Measurements from ENCODE around the gene AVL9.
A peak's percentile ranks its signal among the peaks of the same experiment; 100 is the strongest.
"Not testable (repeated sequence)": the region's sequence is repeated elsewhere in the genome, so short reads cannot be mapped to it uniquely, and the experiment has no call there.

The AVL9 gene

GRCh38 chr7:32490127-32490796 is 5.0 kb upstream of the AVL9 start, which contains the start of gene LSM5:
TSS of gene LSM5 (minus strand) at chr7:32490380. CDS start at chr7:32490365, 15 bp downstream.
- peak; percentile 76 for DNase-seq (ENCODE audit: low spot score)
- in situ Hi-C loops (cut with MboI; ENCODE audit: low pct_unique_long_range_greater_than_20kb, low sequenced_read_pairs, unreplicated experiment): no loop called here
- no peak for TF ChIP-seq CTCF (IDR thresholded peaks at IDR 0.05; ENCODE audit: extremely low read depth, insufficient read depth, missing control alignments)

- in situ Hi-C loops (cut with MboI; ENCODE audit: low pct_unique_long_range_greater_than_20kb, low sequenced_read_pairs, unreplicated experiment): no loop called here
- TF ChIP-seq CTCF (IDR thresholded peaks at IDR 0.05; ENCODE audit: extremely low read depth, insufficient read depth, missing control alignments): no peak
- DNase-seq (ENCODE audit: low spot score): no peak
Measured at GRCh38 chr7:32494946-32495297, 367 bp upstream of the AVL9 start.

- no peak for TF ChIP-seq CTCF (IDR thresholded peaks at IDR 0.05; ENCODE audit: extremely low read depth, insufficient read depth, missing control alignments)
- in situ Hi-C loops (cut with MboI; ENCODE audit: low pct_unique_long_range_greater_than_20kb, low sequenced_read_pairs, unreplicated experiment): no loop called here
- no peak for DNase-seq (ENCODE audit: low spot score)
Measured at GRCh38 chr7:32496052-32496813, 944 bp downstream of the AVL9 start.

- in situ Hi-C loops (cut with MboI; ENCODE audit: low pct_unique_long_range_greater_than_20kb, low sequenced_read_pairs, unreplicated experiment); DNase-seq (ENCODE audit: low spot score): not testable (repeated sequence)
Measured at GRCh38 chr7:32499755-32500154, 4.5 kb downstream of the AVL9 start.

- in situ Hi-C loops (cut with MboI; ENCODE audit: low pct_unique_long_range_greater_than_20kb, low sequenced_read_pairs, unreplicated experiment); DNase-seq (ENCODE audit: low spot score): not testable (repeated sequence)
Measured at GRCh38 chr7:32500216-32500615, 4.9 kb downstream of the AVL9 start.

- DNase-seq (ENCODE audit: low spot score): no peak
- no peak for TF ChIP-seq CTCF (IDR thresholded peaks at IDR 0.05; ENCODE audit: extremely low read depth, insufficient read depth, missing control alignments)
- in situ Hi-C loops (cut with MboI; ENCODE audit: low pct_unique_long_range_greater_than_20kb, low sequenced_read_pairs, unreplicated experiment): no loop called here
Measured at GRCh38 chr7:32500922-32501341, 5.6 kb downstream of the AVL9 start.

- DNase-seq (ENCODE audit: low spot score): no peak
- no peak for TF ChIP-seq CTCF (IDR thresholded peaks at IDR 0.05; ENCODE audit: extremely low read depth, insufficient read depth, missing control alignments)
- in situ Hi-C loops (cut with MboI; ENCODE audit: low pct_unique_long_range_greater_than_20kb, low sequenced_read_pairs, unreplicated experiment): no loop called here
Measured at GRCh38 chr7:32501522-32501921, 6.2 kb downstream of the AVL9 start.
